ENCODE results near the gene ZFHX2.

The ZFHX2 gene

DNA sequence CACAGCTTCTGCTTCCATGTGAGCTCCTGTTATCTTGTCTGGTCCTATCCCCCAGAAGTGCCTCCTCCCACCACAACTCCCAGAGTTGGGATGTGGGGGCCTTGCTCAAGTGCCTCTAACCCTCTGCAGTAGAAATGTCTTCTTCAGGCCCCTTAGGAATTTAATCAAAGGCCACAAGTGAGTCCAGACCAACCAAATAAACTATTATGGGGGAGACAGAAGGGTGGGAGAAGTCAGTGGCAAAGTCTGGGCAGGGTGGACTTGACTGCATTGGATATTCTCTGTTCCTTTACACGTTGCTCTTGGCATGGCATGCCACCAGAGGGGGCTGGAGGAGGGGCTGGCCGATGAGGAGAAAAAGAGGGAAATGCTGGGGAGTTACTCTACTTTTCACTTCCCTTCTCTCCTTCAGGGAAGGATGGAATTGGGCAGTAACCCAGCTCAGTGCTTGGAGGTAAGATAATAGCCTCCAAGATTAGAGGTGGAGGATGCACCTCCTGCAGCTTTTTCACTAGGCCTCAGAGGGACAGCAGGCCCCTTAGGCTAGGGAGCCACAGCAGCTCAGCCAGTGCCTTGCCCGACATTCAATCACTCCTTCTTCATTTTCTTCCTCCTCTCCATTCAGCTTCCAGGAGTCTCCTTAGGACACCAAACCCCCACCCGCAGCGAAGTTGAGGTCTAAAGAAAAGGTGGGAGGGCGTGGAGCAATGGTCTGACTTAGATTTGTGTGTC lies 17.2 kb upstream of the ZFHX2 start:
- Histone ChIP-seq H3K9me3 (replicated peaks in 1 of 11) (no peaks in the 10 kb centered on the region), H3K36me3 (peaks cover 22 to 26% (median 25%) of the 10 kb centered on the region in 11 experiments), H3K27ac (peak overlapping the region; percentile 69 to 85 (median 78); a peak in 20 of 22 replicates), H3K27me3 (no peaks in the 10 kb centered on the region), H3K4me1 (peaks cover 63 to 76% (median 69%) of the 10 kb centered on the region in 10 experiments), H3K4me2 (peak overlapping the region; percentile 84 to 98 (median 94)), H4K20me1 (peaks cover 0 to 32% (median 2%) of the 10 kb centered on the region in 11 experiments; a peak in 8 of 22 replicates), H3K9ac (peak overlapping the region; percentile 71 to 88 (median 81); a peak in 20 of 22 replicates), H3K4me3 (peak overlapping the region in 4 of 10 experiments; percentile 72 to 88 (median 80); a peak in 6 of 20 replicates)
- TF ChIP-seq Cebpa-rat (IDR thresholded peaks at IDR 0.05), result no peak

DNA sequence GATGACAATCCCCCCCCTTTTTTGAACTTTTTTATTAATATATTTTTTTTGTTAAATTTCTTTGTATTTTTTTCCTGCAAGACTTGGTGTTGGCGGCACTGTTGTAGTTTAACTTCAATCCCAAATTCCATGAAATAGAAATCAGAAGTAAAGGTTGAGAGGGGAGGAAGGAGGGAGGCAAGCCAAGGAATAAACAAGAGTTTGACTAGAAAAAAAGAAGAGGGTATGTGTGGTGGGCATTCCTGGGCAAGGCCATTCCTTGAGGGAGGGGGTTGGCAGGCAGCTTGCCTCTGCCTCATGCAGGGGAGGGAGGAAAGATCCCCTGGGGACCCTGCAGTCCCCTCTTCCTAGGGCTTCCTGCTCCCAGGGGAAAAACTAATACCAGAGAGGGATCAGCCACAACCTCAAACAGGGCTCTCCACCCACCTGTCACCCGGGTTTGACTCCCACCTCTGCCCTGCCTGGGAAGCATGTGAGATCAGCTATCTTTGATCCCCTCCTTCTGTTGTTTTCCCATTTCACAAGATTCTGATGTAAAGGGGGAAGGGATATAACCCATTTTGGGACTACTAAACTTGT lies 16.5 kb upstream of the ZFHX2 start:
- Histone ChIP-seq H3K27ac (peak overlapping the region; percentile 69 to 85 (median 78)), H3K36me3 (peaks cover 28 to 33% (median 32%) of the 10 kb centered on the region in 11 experiments), H3K4me3 (peak overlapping the region; percentile 62 to 88 (median 74); a peak in 19 of 20 replicates), H3K4me2 (peak overlapping the region; percentile 84 to 98 (median 94)), H3K9ac (peak overlapping the region; percentile 71 to 88 (median 81)), H3K4me1 (peaks cover 60 to 76% (median 65%) of the 10 kb centered on the region in 10 experiments), H3K9me3 (replicated peaks in 1 of 11) (no peaks in the 10 kb centered on the region), H4K20me1 (peaks cover 2 to 39% (median 8%) of the 10 kb centered on the region in 11 experiments; a peak in 13 of 22 replicates), H3K27me3 (no peaks in the 10 kb centered on the region)
- no peak for TF ChIP-seq Cebpa-rat (IDR thresholded peaks at IDR 0.05)

DNA sequence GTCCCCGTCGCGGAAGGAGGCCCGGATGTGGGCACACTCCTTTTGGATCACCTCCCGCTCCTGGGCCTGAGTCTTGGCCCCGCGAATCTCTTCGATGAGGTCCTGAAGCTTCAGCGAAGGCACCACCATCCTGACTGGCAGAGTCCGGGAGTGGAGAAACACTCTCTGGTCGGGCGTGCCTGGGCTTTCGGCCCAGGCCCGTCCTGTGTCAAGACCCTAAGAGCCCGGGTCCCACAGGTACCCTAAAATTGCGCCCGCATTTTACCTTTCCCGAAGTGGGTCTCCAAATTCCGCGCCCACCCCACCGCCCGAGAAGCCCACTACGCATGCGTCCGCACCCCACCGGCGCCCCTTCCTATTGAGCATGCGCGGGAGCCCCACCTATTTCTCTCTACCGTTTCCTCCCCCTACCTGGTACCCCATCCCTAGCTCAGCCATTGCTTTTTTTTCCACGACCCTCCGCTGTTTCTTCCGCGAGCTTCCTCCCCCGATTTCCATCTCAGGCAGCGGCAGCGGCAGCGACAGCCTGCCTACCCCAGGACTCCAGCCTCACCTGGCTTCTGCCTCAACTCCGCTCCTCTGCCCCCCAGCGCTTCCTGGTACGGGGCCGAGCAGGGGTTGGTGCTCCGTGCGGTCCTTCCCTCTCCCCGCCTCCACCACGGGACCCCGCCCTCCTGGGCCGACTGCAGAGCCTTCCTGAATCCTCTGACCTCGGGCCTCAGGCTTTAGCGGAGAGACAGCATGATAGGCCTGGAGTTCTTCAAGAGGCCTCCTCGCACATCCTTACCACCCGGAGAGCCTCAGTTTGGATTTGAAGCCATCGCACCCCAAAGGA lies 15.8 kb upstream of the ZFHX2 start, which contains the start of gene AP1G2:
Gene AP1G2, minus strand, starts transcription at position 606 of the 835 bp plus-strand sequence. Its CDS starts 477 bp downstream, at position 129.
- peaks cover 53 to 75% (median 60%) of the 10 kb centered on the region in 10 experiments for H3K4me1 ChIP-seq
- peaks cover 6 to 45% (median 11%) of the 10 kb centered on the region in 11 experiments; a peak in 16 of 22 replicates for H4K20me1 ChIP-seq
- peak within 1 kb of the TSS; percentile 69 to 85 (median 78) for H3K27ac ChIP-seq
- H3K36me3 ChIP-seq, result peaks cover 31 to 38% (median 36%) of the 10 kb centered on the region in 11 experiments
- H3K9ac ChIP-seq, result peak within 1 kb of the TSS; percentile 71 to 88 (median 81)
- H3K9me3 ChIP-seq (replicated peaks in 1 of 11), result no peaks in the 10 kb centered on the region
- no peaks in the 10 kb centered on the region for H3K27me3 ChIP-seq
- H3K4me3 ChIP-seq, result peak within 1 kb of the TSS; percentile 62 to 88 (median 74)
- TF ChIP-seq Cebpa-rat (IDR thresholded peaks at IDR 0.05), result no peak
- peak within 1 kb of the TSS; percentile 84 to 98 (median 94) for H3K4me2 ChIP-seq

- Histone ChIP-seq H3K9ac (peak overlapping the region; percentile 71 to 88 (median 81)), H3K36me3 (peaks cover 37 to 44% (median 42%) of the 10 kb centered on the region in 11 experiments)
These were observed 15.2 kb upstream of the ZFHX2 start for GRCh38 chr14:23566778-23567185.

GRCh38 chr14:23566112-23566777 lies 14.7 kb upstream of the ZFHX2 start:
- no peaks in the 10 kb centered on the region for H3K27me3 ChIP-seq
- peaks cover 41 to 63% (median 48%) of the 10 kb centered on the region in 10 experiments for H3K4me1 ChIP-seq
- no peaks in the 10 kb centered on the region for H3K9me3 ChIP-seq (replicated peaks in 1 of 11)
- TF ChIP-seq Cebpa-rat (IDR thresholded peaks at IDR 0.05), result no peak
- peaks cover 6 to 57% (median 21%) of the 10 kb centered on the region in 11 experiments; a peak in 16 of 22 replicates for H4K20me1 ChIP-seq
- peak overlapping the region; percentile 84 to 98 (median 94) for H3K4me2 ChIP-seq
- peak overlapping the region; percentile 62 to 88 (median 74); a peak in 18 of 20 replicates for H3K4me3 ChIP-seq
- peak overlapping the region; percentile 71 to 88 (median 81); a peak in 18 of 22 replicates for H3K9ac ChIP-seq
- H3K36me3 ChIP-seq, result peaks cover 42 to 49% (median 47%) of the 10 kb centered on the region in 11 experiments
- peak overlapping the region in 1 of 11 experiments; percentile 79; a peak in 3 of 22 replicates for H3K27ac ChIP-seq

More at GRCh38 chr14:23566778-23567185, 15.2 kb upstream of the ZFHX2 start:
- peak overlapping the region; percentile 62 to 88 (median 74) for H3K4me3 ChIP-seq
- peak overlapping the region; percentile 69 to 85 (median 78); a peak in 21 of 22 replicates for H3K27ac ChIP-seq
- TF ChIP-seq Cebpa-rat (IDR thresholded peaks at IDR 0.05), result no peak
- H4K20me1 ChIP-seq, result peaks cover 6 to 51% (median 17%) of the 10 kb centered on the region in 11 experiments; a peak in 16 of 22 replicates
- H3K9me3 ChIP-seq (replicated peaks in 1 of 11), result no peaks in the 10 kb centered on the region
- H3K27me3 ChIP-seq, result no peaks in the 10 kb centered on the region
- H3K4me1 ChIP-seq, result peaks cover 47 to 69% (median 53%) of the 10 kb centered on the region in 10 experiments
- H3K4me2 ChIP-seq, result peak overlapping the region; percentile 84 to 98 (median 94)

DNA sequence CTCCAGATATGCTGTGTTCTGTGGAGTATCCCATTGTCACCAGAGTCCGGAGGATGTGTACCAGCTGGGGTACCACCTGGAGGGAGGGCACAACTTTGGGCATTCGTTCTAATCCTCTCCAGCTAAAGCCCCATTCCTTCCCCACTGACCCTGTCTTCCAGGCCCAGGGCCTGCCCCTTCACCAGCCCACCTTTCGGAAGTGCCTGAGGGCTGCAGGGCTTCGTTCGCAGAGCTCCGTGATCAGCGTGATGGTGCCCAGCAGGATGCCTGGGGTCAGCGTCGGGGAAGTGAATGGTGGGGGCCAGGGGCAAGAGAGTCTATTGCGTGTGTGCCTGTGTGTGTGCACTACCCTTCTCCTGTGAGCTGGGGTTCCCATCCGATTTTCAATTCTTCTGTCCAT lies 14.1 kb upstream of the ZFHX2 start:
- Histone ChIP-seq H3K27me3 (no peaks in the 10 kb centered on the region), H3K9me3 (replicated peaks in 1 of 11) (no peaks in the 10 kb centered on the region), H3K4me3 (no peak overlapping the region), H3K27ac (no peak overlapping the region), H3K36me3 (peaks cover 48 to 56% (median 53%) of the 10 kb centered on the region in 11 experiments), H4K20me1 (peaks cover 6 to 63% (median 21%) of the 10 kb centered on the region in 11 experiments; a peak in 16 of 22 replicates), H3K4me1 (peaks cover 36 to 57% (median 42%) of the 10 kb centered on the region in 10 experiments), H3K4me2 (peak overlapping the region in 1 of 11 experiments; percentile 90; a peak in 2 of 22 replicates), H3K9ac (peak overlapping the region in 5 of 11 experiments; percentile 18 to 84 (median 80); a peak in 2 of 22 replicates)
- no peak for TF ChIP-seq Cebpa-rat (IDR thresholded peaks at IDR 0.05)

GRCh38 chr14:23564876-23565275 lies 13.3 kb upstream of the ZFHX2 start:
- no peak for TF ChIP-seq Cebpa-rat (IDR thresholded peaks at IDR 0.05)
- Histone ChIP-seq H3K27me3 (no peaks in the 10 kb centered on the region), H3K4me1 (peaks cover 33 to 54% (median 38%) of the 10 kb centered on the region in 10 experiments), H4K20me1 (peaks cover 6 to 69% (median 21%) of the 10 kb centered on the region in 11 experiments; a peak in 17 of 22 replicates), H3K27ac (peak overlapping the region in 1 of 11 experiments; percentile 11; a peak in 1 of 22 replicates), H3K4me3 (no peak overlapping the region), H3K36me3 (peaks cover 55 to 63% (median 61%) of the 10 kb centered on the region in 11 experiments), H3K9me3 (replicated peaks in 1 of 11) (no peaks in the 10 kb centered on the region), H3K4me2 (no peak overlapping the region), H3K9ac (peak overlapping the region in 1 of 11 experiments; percentile 18; a peak in 1 of 22 replicates)
